Activated naive CD4-positive, alpha-beta T cell (primary cell): ENCODE measurements around the gene FOXG1.

Source experiments
- DNase-seq, 4 experiments: peaks; one replicate each; lab custom pipeline; 2025; lab: John Stamatoyannopoulos, UW

The FOXG1 gene

DNA sequence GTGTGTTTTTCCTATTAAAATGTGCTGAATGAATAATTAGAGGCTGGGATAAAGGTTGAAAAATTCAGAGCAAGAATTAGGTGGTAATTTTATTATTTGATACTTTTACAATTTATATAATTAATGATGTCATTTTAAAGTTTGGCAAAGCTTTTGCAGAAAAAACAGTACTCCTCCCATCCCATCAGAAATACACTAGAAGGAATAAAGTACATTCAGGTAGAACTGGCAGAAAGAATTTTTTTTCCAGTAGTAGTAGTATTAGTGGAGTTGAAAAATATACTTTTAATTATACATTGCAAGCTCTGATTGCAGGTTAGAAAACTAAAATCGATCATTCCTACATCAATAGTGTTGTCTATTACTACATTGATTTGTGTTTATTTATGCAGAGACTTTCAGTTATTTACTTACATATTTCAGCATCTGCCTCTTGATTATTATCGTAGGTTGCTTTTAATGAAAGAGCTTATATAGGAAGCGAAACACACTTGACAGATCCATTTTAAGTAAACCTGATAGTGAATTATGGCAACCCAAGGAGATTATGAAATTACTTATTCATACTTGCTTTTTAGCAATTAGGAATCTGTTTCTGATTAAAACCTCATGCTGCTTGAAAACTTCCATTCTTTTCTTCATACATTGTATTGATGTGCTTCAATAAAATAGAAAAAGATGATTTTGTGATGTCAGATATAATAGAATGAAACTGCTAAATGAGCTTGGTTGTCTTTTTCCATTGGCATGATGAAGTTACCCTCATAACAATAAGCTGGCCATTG lies 10.1 kb downstream of the FOXG1 start:
- DNase-seq, result no peak

GRCh38 chr14:28777471-28778137 lies 11.0 kb downstream of the FOXG1 start:
- DNase-seq, result no peak

- no peak for DNase-seq
Measured at GRCh38 chr14:28778138-28779117, 11.8 kb downstream of the FOXG1 start.

- no peak for DNase-seq
Measured at GRCh38 chr14:28779456-28779855, 12.9 kb downstream of the FOXG1 start.

GRCh38 chr14:28780843-28781820 lies 14.5 kb downstream of the FOXG1 start:
- no peak for DNase-seq

DNA sequence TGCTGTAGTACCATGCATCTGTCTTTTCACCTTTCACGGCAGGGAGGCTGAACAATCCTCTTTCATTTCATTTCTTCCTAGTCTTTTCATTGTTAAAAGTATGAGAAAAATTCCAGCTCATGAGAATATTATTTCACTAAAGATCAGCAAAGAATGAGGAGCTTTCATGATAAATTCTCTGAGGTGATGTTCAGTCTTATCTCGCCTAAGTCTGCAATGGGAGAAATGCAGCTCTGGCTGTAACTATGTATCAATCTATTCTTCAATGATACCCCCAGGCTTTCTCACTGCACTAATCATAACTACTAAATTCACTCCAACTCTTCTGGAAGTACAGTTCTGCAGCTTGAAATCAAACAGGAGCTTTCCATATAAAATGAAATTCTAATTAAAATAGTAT lies 15.7 kb downstream of the FOXG1 start:
- DNase-seq, result no peak

DNA sequence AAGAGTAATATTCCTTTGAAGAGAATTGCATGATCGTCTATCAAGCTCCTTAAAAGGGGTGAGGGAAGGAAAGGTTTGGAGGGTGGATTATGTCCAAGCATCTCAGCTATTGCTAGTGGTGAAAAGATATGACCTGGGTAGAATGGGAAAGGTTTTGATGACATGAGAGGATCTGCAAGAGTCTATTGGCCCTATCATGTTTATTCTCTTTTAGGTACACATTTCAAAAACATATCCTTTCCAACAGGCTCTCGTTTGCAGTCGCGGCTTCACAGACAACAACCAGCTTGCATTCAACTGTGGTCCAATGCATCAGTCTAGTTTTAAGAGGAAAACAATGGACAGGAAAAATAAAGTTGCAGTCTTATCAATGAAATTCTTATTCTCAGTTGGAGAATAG lies 17.1 kb downstream of the FOXG1 start:
- DNase-seq, result no peak

GRCh38 chr14:28784096-28785048 lies 17.8 kb downstream of the FOXG1 start:
- no peak for DNase-seq

- no peak for DNase-seq
Measured at GRCh38 chr14:28785096-28785952, 18.7 kb downstream of the FOXG1 start.

DNA sequence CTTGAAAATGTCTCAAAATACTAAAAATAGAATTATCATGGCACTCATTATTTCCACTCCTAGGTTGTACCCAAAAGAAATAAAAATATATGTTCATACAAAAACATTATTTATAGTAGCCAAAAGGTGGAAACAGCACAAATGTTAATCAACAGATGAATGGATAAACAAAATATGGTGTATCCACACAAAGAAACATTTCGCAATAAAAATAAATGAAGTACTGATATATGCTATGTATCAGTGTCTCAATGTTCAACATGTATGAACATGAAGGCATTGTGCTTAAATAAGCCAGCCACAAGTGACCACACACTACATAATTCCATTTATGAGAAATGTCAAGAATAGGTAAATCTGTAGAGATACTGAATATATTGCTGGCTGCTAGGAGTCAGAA lies 40.9 kb downstream of the FOXG1 start:
- DNase-seq, result no peak

- no peak for DNase-seq
Measured at GRCh38 chr14:28813810-28814209, 47.2 kb downstream of the FOXG1 start.
